ENCODE results near the gene IRAK4.

DNA sequence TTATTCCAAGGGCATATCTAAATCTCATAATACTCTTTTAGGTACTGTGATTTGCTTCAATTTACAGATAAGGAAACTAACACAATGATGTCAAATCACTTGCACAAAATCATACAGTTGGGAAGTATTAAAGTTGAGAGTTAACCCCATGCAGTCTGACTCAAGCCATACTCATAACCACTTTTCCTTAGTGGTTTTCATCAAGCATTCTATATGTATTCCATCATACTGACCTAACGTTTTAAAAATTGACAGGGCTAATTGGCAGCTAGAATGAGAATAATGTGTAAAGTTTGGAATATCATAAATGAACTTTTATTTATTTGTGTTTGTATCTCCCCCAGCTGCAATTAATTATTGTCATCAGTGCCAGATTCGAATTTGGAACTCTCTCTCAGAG is 21.1 kb upstream of the IRAK4 start:
- TF ChIP-seq POLR2A (IDR thresholded peaks at IDR 0.05; ENCODE audit: low read depth, low read length) (no peak), POU2F2 (IDR thresholded peaks at IDR 0.05; ENCODE audit: low read depth, low read length) (no peak), POLR2AphosphoS5 (IDR thresholded peaks at IDR 0.05; ENCODE audit: low read depth, low read length) (no peak), TAF1 (IDR thresholded peaks at IDR 0.05; ENCODE audit: low read depth, low read length) (no peak)

Data from GM12891 (cell line).